ENCODE data around the gene ACAP1.
"Not testable (repeated sequence)": the region's sequence is repeated elsewhere in the genome, so short reads cannot be mapped to it uniquely, and the experiment has no call there.

ACAP1 gene

GRCh38 chr17:7355053-7355452, 18.7 kb downstream of the ACAP1 start, which contains the start of gene TMEM95:
Gene TMEM95 (plus strand): TSS chr17:7355156. CDS start chr17:7355205, 49 bp downstream.
- DNase-seq (ENCODE audit: low read depth in 2 of 2) = no peak

- DNase-seq (ENCODE audit: low read depth in 2 of 2) = no peak
Measured at GRCh38 chr17:7355573-7355972, 19.2 kb downstream of the ACAP1 start.

GRCh38 chr17:7356072-7356549, 19.8 kb downstream of the ACAP1 start:
- peak; percentile 69 to 77 for DNase-seq (ENCODE audit: low read depth in 2 of 2)

DNA sequence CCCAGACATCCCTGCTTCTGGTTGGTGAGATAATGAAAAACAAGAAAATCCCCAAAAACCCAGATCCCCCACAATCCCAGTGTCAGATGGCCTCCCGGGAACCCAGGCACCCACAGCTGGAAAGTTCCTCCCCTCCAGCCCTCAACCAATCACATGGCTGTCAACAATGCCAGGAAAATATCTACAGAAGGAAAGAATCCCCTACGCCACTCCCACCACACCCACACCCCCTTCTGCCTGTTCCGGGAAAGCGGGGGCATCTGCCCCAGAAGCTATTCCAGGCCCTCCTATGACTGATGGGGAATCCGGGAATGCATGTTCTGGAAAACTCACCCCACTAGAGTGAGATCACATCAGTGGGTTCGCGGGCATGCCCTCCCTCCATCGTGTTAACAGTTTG, 20.4 kb downstream of the ACAP1 start:
- no peak for DNase-seq (ENCODE audit: low read depth in 2 of 2)

GRCh38 chr17:7357381-7357780, 21.1 kb downstream of the ACAP1 start:
- DNase-seq (ENCODE audit: low read depth in 2 of 2) = no peak

DNA sequence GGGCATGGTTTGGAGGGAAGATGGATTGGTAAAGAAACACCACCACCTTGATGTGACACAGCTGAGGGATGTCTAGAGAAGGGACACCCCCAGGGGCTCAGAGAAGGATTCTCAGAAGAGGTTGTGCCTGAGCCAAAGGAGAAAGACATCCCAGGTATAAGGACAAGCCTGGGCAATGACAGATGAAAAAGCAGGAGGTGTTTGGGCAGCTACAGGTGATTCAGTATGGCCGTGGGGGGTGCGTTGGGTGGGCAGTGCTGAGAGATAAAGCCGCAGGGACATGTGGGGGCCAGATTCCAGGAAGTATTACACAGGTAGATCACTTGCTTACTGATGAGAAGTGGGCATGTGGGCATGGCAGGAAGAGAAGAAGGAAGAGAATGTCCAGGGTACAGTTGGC, 25.6 kb downstream of the ACAP1 start:
- no peak for DNase-seq (ENCODE audit: low read depth in 2 of 2)

DNA sequence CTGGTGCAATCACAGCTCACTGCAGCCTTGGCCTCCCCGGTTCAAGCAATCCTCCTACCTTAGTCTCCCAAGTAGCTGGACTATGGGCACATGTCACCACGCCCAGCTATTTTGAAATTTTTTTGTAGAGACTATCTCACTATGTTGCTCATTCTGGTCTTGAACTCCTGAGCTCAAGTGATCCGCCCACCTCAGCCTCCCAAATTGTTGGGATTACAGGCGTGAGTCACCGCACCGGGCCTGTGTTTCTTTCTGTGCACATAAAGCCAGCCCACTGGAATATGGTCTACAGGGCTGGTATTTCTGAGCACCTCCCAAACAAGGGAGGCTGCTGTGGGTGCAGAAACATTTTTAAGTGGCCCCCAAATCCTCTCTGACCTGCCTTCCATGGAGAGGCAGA, 27.0 kb downstream of the ACAP1 start:
- no peak for DNase-seq (ENCODE audit: low read depth in 2 of 2)

DNA sequence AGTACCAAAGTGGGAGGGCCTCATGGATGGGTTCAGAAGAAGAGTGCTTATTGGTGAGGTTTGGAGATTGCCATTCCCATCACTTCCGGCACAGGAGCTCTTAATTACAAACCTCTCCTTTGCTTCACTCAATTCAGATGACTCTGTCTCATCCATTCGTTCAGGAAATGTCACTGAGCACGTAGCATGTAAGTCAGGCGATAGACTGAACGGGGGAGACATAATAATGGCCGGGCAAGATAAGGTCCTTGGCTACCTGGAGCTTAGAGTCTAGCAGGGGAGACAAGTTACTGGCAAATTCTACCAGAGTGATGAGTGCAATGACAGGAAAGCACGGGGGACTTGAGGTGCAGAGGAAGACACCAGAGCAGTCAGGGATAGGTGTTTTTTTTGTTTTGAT, 29.6 kb downstream of the ACAP1 start:
- DNase-seq (ENCODE audit: low read depth in 2 of 2) = not testable (repeated sequence)

DNA sequence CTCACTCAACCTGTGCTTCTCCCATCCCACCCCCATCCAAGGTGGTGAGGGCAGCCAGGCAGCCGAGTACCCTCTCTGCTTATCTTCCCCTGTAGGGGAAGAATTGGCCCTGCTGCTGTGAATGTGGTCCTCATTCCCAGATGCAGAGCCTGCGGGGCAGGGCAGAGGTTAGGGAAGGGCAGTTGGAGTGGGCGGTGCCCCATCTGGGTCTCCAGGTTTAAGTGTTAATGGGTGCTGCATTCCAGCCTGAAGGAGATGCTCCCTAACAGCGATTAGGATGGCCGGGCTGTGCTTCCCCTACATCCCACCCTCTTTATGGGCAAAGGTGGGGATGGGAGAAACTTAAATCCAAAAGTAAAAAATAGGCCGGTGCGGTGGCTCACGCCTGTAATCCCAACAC, 30.8 kb downstream of the ACAP1 start:
- DNase-seq (ENCODE audit: low read depth in 2 of 2) = no peak

DNA sequence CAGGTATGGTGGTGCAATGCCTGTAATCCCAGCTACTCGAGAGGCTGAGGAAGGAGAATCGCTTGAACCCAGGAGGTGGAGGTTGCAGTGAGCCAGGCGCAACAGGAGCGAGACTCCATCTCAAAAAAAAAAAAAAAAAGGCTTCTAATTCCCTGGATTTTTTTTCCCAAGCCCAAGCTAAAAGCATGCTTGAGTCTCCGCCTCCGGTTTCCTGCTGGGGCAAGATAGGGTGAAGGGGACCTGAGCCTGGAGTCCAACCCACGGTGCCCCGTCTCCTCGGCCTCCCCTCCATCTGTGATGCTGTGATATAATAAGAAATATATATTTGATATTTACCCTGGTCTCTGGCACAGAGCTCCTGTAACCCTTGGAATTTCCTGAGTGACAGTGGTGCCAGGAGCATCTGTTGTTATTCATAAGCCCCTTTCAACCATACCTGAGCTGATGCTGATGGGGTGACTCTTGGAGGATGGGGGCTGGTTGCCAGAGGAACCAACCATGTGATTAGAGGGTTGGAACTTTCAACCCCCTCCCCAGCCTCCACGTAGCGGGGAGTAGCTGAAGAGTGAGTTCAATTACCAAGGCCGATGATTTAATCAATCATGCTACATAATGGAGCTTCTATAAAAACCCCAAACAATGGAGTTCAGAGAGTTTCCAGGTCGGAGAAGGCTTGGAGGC, 31.7 kb downstream of the ACAP1 start:
- DNase-seq (ENCODE audit: low read depth in 2 of 2) = no peak

DNA sequence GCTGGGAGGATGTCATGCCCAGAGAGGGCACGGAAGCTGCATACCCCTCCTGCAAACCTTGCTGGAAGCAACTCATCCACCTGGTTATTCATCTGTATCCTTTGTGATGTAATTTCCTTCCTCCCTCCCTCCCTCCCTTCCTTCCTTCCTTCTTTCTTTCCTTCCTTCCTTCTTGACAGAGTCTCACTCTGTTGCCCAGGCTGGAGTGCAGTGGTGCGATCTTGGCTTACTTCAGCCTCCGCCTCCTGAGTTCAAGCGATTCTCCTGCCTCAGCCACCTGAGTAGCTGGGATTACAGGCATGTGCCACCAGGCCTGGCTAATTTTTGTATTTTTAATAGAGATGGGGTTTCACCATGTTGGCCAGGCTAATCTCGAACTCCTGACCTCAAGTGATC, 32.3 kb downstream of the ACAP1 start:
- DNase-seq (ENCODE audit: low read depth in 2 of 2) = not testable (repeated sequence)

DNA sequence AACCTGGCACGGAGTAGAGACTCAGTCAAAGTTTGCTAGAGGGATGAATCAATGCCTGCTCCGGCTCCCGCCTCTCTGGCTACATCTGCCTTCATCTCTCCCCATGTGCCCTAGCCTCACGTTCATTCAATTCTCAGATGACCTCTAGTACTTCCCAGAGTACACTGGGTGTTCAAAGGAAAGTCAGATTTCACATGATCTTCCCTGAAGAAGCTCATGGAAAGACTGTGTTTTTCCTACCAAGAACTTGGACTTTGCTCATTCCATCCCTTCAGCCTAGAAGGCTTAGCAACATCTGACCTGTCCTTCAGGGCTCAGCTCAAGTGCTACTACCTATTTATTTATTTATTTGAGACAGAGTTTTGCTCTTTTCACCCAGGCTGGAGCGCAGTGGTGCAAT, 33.5 kb downstream of the ACAP1 start:
- no peak for DNase-seq (ENCODE audit: low read depth in 2 of 2)

GRCh38 chr17:7370853-7371252, 34.5 kb downstream of the ACAP1 start:
- DNase-seq (ENCODE audit: low read depth in 2 of 2) = no peak

DNA sequence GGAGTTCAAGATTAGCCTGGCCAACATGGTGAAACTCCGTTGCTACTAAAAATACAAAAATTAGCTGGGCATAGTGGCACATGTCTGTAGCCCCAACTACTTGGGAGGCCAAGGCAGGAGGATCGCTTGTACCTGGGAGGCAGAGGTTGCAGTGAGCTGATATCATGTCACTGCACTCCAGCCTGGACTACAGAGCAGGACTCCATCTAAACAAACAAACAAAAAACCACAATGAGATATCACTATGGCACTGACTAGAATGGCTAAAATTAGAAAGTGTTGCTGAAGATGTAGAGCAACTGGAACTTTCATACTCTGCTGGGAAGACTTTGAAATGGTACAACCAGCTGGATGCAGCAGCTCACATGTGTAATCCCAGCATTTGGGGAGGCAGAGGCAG, 38.0 kb downstream of the ACAP1 start:
- DNase-seq (ENCODE audit: low read depth in 2 of 2) = no peak

GRCh38 chr17:7379134-7379533, 42.8 kb downstream of the ACAP1 start:
- DNase-seq (ENCODE audit: low read depth in 2 of 2) = no peak

- DNase-seq (ENCODE audit: low read depth in 2 of 2) = no peak
Measured at GRCh38 chr17:7380321-7380720, 44.0 kb downstream of the ACAP1 start.

GRCh38 chr17:7380855-7381683, 44.7 kb downstream of the ACAP1 start, which contains the start of gene TNK1:
Gene TNK1 (plus strand): TSS chr17:7381089. CDS start chr17:7382927, 1,838 bp downstream.
- DNase-seq (ENCODE audit: low read depth in 2 of 2) = no peak

DNA sequence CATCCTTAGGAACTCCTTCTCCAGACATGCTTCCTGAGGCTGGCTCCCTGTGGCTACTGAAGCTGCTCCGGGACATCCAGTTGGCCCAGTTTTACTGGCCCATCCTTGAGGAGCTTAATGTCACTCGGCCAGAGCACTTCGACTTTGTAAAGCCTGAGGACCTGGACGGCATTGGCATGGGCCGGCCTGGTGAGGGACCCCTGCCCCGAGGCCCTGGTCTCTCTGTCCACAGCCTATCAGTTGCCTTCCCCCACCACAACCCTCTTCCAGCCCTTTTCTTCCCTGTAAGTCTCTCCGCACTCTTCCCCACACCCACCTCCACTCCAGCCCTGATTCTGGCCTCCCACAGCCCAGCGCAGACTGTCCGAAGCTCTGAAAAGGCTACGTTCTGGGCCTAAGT, 46.6 kb downstream of the ACAP1 start:
- DNase-seq (ENCODE audit: low read depth in 2 of 2) = no peak

GRCh38 chr17:7383371-7383741, 47.0 kb downstream of the ACAP1 start:
- no peak for DNase-seq (ENCODE audit: low read depth in 2 of 2)

- DNase-seq (ENCODE audit: low read depth in 2 of 2) = peak; percentile 49 to 60
Measured at GRCh38 chr17:7383742-7384488, 47.6 kb downstream of the ACAP1 start.

GRCh38 chr17:7384489-7385081, 48.3 kb downstream of the ACAP1 start:
- no peak for DNase-seq (ENCODE audit: low read depth in 2 of 2)

DNA sequence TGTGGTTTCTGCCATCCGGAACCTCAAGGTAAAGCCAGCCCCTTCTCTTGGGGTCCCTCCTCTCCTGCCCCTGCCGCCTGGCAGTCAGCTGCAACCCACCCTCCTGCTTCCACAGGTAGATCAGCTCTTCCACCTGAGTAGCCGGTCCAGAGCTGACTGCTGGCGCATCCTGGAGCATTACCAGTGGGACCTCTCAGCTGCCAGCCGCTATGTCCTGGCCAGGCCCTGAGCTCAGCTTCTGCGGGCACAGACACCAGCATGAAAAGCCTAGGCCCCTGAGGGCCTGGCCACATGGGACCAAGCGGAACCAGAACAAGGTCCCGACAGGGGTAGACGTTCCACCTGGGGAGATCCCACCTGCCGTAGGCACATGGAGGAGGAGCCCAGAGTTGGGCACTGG, 52.5 kb downstream of the ACAP1 start:
- DNase-seq (ENCODE audit: low read depth in 2 of 2) = no peak
